GM12878 (cell line): ENCODE measurements around the gene DEPDC7. TPM values are rescaled to one million over a fixed set of nuclear protein-coding genes. Genes with fewer than 3 reads are reported as not detected.

Experiments
- ATAC-seq: fragments of 200-7000 bp; cut with Tn5 transposase; 3 replicates; pipeline ENCODE4 v1.9.1; 2020; ENCODE audit warnings: mild to moderate bottlenecking, moderate library complexity
- BruUV-seq: library from RNA; stranded (reverse); fragments of 400-500 nt; replicated peaks from 2 replicates; lab custom pipeline; 2021; lab: Mats Ljungman, UMichigan
- CTCF ChIA-PET: fragments of 300-600 bp; sonication (Branson Sonifier 250); formaldehyde crosslinking; extraction: SDS; loops from one replicate; lab custom pipeline; 2021; ENCODE audit warnings: inconsistent platforms; lab: Yijun Ruan, JAX
- POLR2A ChIA-PET: fragments of 350-600 bp; formaldehyde crosslinking; extraction: SDS; loops from one replicate; lab custom pipeline; 2021; ENCODE audit warnings: inconsistent platforms; lab: Charles Lee
- RAD21 ChIA-PET: fragments of 300-600 bp; sonication (Branson Sonifier 250); formaldehyde crosslinking; loops from one replicate; lab custom pipeline; 2023; ENCODE audit warnings: antibody characterized with exemption; ENCODE audit not compliant: unreplicated experiment; lab: Charles Lee
- SMC1A ChIA-PET: fragments of 300-600 bp; sonication (Branson Sonifier 250); formaldehyde crosslinking; loops from one replicate; lab custom pipeline; 2023; ENCODE audit not compliant: unreplicated experiment, uncharacterized antibody; lab: Charles Lee
- DNase-seq: peaks from one replicate; pipeline ENCODE4 v3.0.0-alpha.2; 2011; ENCODE audit warnings: low read depth, low spot score
- FAIRE-seq: peaks from 3 replicates; lab custom pipeline; 2011; peaks lifted over from hg19 to GRCh38; lab: Jason Lieb, UNC
- H2AFZ ChIP-seq: 2 replicates; pipeline ENCODE4 v1.6.0; 2011; ENCODE audit warnings: low read depth, low read length, control low read depth; ENCODE audit not compliant: control insufficient read depth
- H3K27ac ChIP-seq: 2 replicates; pipeline ENCODE4 v1.5.1; 2011; ENCODE audit warnings: control low read depth; ENCODE audit not compliant: control insufficient read depth, insufficient read depth
- H3K27me3 ChIP-seq, 2 experiments: replicated peaks in 1 of 2; 2 replicates each; pipeline versions ENCODE4 v1.6.0 to v1.6.1; 2011; ENCODE audit warnings: low read length in 1 of 2; ENCODE audit not compliant: control insufficient read depth in 2 of 2, insufficient read depth in 2 of 2
- H3K36me3 ChIP-seq, 2 experiments: 2 replicates each; pipeline ENCODE4 v1.5.1; 2011; ENCODE audit warnings: low read length in 1 of 2; ENCODE audit not compliant: control insufficient read depth in 2 of 2, insufficient read depth in 2 of 2
- H3K4me1 ChIP-seq: 2 replicates; pipeline ENCODE4 v1.6.1; 2011; ENCODE audit warnings: mild to moderate bottlenecking, low read length, moderate library complexity, mixed read lengths; ENCODE audit not compliant: control insufficient read depth, insufficient read depth
- H3K4me2 ChIP-seq: 2 replicates; pipeline ENCODE4 v1.6.0; 2011; ENCODE audit warnings: control low read depth; ENCODE audit not compliant: control insufficient read depth, insufficient read depth
- H3K4me3 ChIP-seq: fragments of 200-600 bp; sonication (generic); 2 replicates; pipeline ENCODE4 v1.5.1; 2016
- H3K79me2 ChIP-seq: 2 replicates; pipeline ENCODE4 v1.6.0; 2011; ENCODE audit warnings: low read length; ENCODE audit not compliant: control insufficient read depth, insufficient read depth
- H3K9ac ChIP-seq: 2 replicates; pipeline ENCODE4 v1.8.0; 2011; ENCODE audit warnings: low read length, control low read depth, mixed read lengths; ENCODE audit not compliant: control insufficient read depth, insufficient read depth
- H3K9me3 ChIP-seq: replicated peaks from 3 replicates; pipeline ENCODE4 v1.5.1; 2011; ENCODE audit warnings: mild to moderate bottlenecking, low read length; ENCODE audit not compliant: control insufficient read depth, insufficient read depth
- H4K20me1 ChIP-seq: 2 replicates; pipeline ENCODE4 v1.6.0; 2011; ENCODE audit not compliant: control insufficient read depth, insufficient read depth
- IKZF2 ChIP-seq, 2 experiments: fragments of 450-650 bp; IDR thresholded peaks; 2 replicates each; pipeline ENCODE4 v1.6.1; 2017; ENCODE audit warnings: mild to moderate bottlenecking in 2 of 2, moderate library complexity in 2 of 2
- POLR2AphosphoS5 ChIP-seq: IDR thresholded peaks from 2 replicates; pipeline ENCODE4 v1.6.1; 2011; ENCODE audit warnings: mild to moderate bottlenecking, low read length, inconsistent platforms
- SMAD1 ChIP-seq: fragments of 450-650 bp; IDR thresholded peaks from 2 replicates; pipeline ENCODE4 v1.6.1; 2018; ENCODE audit warnings: mild to moderate bottlenecking, low read depth; ENCODE audit not compliant: partially characterized antibody
- SREBF1 ChIP-seq: IDR thresholded peaks from 2 replicates; pipeline ENCODE4 v1.6.1; 2012; ENCODE audit warnings: mild to moderate bottlenecking, low read length
- TCF3 ChIP-seq: IDR thresholded peaks from 2 replicates; pipeline ENCODE4 v1.6.1; 2012; ENCODE audit warnings: low read depth, mild to moderate bottlenecking, low read length, borderline replicate concordance; ENCODE audit not compliant: insufficient read depth
- ZBTB40 ChIP-seq: fragments of 450-650 bp; IDR thresholded peaks from 2 replicates; pipeline ENCODE4 v1.6.1; 2016; ENCODE audit warnings: mild to moderate bottlenecking, moderate library complexity, borderline replicate concordance
- WGBS: methylation state at CpG from one replicate; pipeline ENCODE4 v1.1.6; 2016; ENCODE audit warnings: low lambda C conversion rate; ENCODE audit not compliant: insufficient replicate concordance, insufficient coverage; ENCODE audit errors: missing lambda C conversion rate; 5-methylcytosine and 5-hydroxymethylcytosine counted together
- in situ Hi-C: fragments of 300-500 bp; cut with MboI; formaldehyde crosslinking; loops from 9 replicates; pipeline ENCODE4 v1.14.3; 2018; ENCODE audit warnings: mixed read lengths
- intact Hi-C: fragments of 100-400 bp; cut with micrococcal nuclease; formaldehyde crosslinking; loops from one replicate; pipeline ENCODE4 v1.14.2; 2022; ENCODE audit not compliant: unreplicated experiment
- polyA plus RNA-seq, 11 experiments: library from polyadenylated mRNA; depleted of rRNA in 4 of 11; unstranded in 6 of 11; stranded (reverse) in 5 of 11; fragments of >200 nt; fragmentation: Nextera tagmentation in 4 of 11; fragmentation: Illumina TruSeq in 1 of 11; extraction: Ambion mirVana in 4 of 11; extraction: Trizol in 1 of 11; gene quantifications; 1 replicate in 1 of 11; 2 replicates in 10 of 11; pipeline versions ENCODE4 v1.2.1 to v1.2.3, GENCODE V29; 2011 to 2016; ENCODE audit warnings: inconsistent platforms in 2 of 11, missing spikeins in 2 of 11, low read depth in 1 of 11
- total RNA-seq, 4 experiments: library from RNA; depleted of rRNA in 3 of 4; stranded (reverse); fragments of >200 nt in 3 of 4; fragmentation: Illumina TruSeq in 1 of 4; extraction: Trizol in 1 of 4; gene quantifications; 2 replicates each; pipeline versions ENCODE4 v1.2.1 to v1.2.3, GENCODE V29; 2013 to 2021

The DEPDC7 gene
- total and polyA plus RNA-seq, 10 of the 15 experiments (the other 5 are each of a cell fraction or from before 2014, with no cell fraction given), result 0.06 to 1.1 (median 0.49) TPM

DNA sequence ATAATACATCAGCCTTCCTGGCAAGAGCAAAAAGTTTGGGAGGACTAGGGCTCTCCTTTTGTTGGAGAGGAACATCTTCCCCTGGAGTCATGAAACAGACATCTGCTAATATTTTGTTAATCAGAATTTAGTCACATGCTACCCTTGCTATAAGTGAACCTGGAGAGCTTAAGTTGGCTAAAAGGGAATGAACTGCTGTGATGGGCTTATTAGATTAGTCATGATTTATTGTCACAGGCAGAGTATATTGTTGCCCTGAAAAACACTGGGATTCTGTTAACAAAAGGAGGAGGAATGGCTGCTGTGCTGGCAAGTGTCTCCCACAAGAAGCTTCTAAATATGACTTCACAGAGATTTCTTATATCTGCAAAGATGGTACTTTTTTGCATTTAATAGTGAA, 39.7 kb downstream of the DEPDC7 start:
- no peak overlapping the region for H3K27ac ChIP-seq
- no peaks in the 10 kb centered on the region for H3K27me3 ChIP-seq
- no peak overlapping the region for H3K9ac ChIP-seq
- peaks cover 0 to 13% of the 10 kb centered on the region in 2 experiments; a peak in 2 of 4 replicates for H3K36me3 ChIP-seq
- TF ChIP-seq SREBF1 (no peak), SMAD1 (no peak), POLR2AphosphoS5 (no peak), TCF3 (no peak)
- TF ChIP-seq, all 136 proteins: peak for 0
- ATAC-seq (no peak), DNase-seq (no peak), FAIRE-seq (peak; percentile 27)
- no peaks in the 10 kb centered on the region for H3K9me3 ChIP-seq
- intact Hi-C loops (no loop called here), in situ Hi-C loops (no loop called here)
- CTCF ChIA-PET, result interaction anchor here (1.2 to 2.0 kb wide), 2 partner anchors 9 to 10 kb away, joined by 3 to 9 read pairs; no protein-coding TSS in a partner anchor
- SMC1A ChIA-PET, result interaction anchor here (0.8 to 1.9 kb wide), 4 partner anchors 9 to 265 kb away, joined by 3 to 6 read pairs (median 4); no protein-coding TSS in a partner anchor
- no peaks in the 10 kb centered on the region for H4K20me1 ChIP-seq
- no TSS peak for BruUV-seq
- H2AFZ ChIP-seq, result no peak overlapping the region
- no peak overlapping the region for H3K4me2 ChIP-seq
- H3K79me2 ChIP-seq, result no peaks in the 10 kb centered on the region
- H3K4me3 ChIP-seq, result no peak overlapping the region
- RAD21 ChIA-PET, result interaction anchor here (1.1 kb wide), 1 partner anchor 97 kb away, joined by 3 read pairs; no protein-coding TSS in a partner anchor
- H3K4me1 ChIP-seq, result peaks cover under 1% of the 10 kb centered on the region; the same call in 1 of the 2 replicates
- POLR2A ChIA-PET, result no interaction called here

DNA sequence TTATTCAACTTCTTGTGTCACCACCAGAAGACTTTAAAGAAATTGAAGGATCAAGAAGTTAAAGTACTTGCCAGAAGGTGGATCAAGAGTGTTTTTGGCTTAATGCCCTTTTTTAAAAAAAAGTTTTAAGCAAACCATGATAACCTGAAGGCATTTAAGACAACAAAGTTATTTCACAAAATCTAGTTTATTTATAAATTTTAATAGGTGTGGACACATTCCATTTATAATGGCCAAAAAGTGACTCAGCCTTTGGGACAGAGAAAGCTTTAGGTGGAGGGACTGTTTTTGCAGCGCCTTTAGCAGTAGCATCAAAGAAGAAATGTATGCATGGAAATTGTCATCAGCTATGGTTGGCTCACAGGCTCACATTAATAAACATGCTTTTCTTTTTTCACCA, 41.6 kb downstream of the DEPDC7 start:
- peaks cover 13% of the 10 kb centered on the region for H3K4me1 ChIP-seq
- no peak overlapping the region for H3K27ac ChIP-seq
- no peak overlapping the region for H3K4me2 ChIP-seq
- RAD21 ChIA-PET, result interaction anchor here (1.2 to 1.6 kb wide), 2 partner anchors 14 to 17 kb away, joined by 3 read pairs; no protein-coding TSS in a partner anchor
- H3K36me3 ChIP-seq, result peaks cover 0 to 14% of the 10 kb centered on the region in 2 experiments; a peak in 2 of 4 replicates
- in situ Hi-C loops, result no loop called here
- no peak overlapping the region for H3K4me3 ChIP-seq
- FAIRE-seq, result no peak
- SMC1A ChIA-PET, result interaction anchor here (0.8 to 1.5 kb wide), 5 partner anchors 10 to 248 kb away, joined by 3 to 6 read pairs (median 3); no protein-coding TSS in a partner anchor
- 95% methylated on average over 1 of the region's 1 CpG for WGBS
- POLR2A ChIA-PET, result no interaction called here
- DNase-seq, result no peak
- no peak for TF ChIP-seq IKZF2 (IDR thresholded peaks at IDR 0.05)
- no peak for TF ChIP-seq ZBTB40
- TF ChIP-seq, all 136 proteins: peak for 0
- no peak for ATAC-seq
- CTCF ChIA-PET, result interaction anchor here (0.9 to 1.0 kb wide), 3 partner anchors 26 to 98 kb away, joined by 3 read pairs; no protein-coding TSS in a partner anchor
- BruUV-seq, result no TSS peak
- no peak overlapping the region for H3K9ac ChIP-seq
- H3K79me2 ChIP-seq, result no peaks in the 10 kb centered on the region
- no peaks in the 10 kb centered on the region for H3K9me3 ChIP-seq
- no peaks in the 10 kb centered on the region for H3K27me3 ChIP-seq
- no peak overlapping the region for H2AFZ ChIP-seq
- no peaks in the 10 kb centered on the region for H4K20me1 ChIP-seq
- intact Hi-C loops, result no loop called here
